DMS 273 treated with DMSO at 0.1 percent for 48 hours (cell line): Measurements from ENCODE around the gene WBP2NL.
"Not testable (repeated sequence)": the region's sequence is repeated elsewhere in the genome, so short reads cannot be mapped to it uniquely, and the experiment has no call there.

ENCODE experiments used
- DNase-seq: peaks from one replicate; lab custom pipeline; 2025; lab: John Stamatoyannopoulos, UW

WBP2NL gene

GRCh38 chr22:42033263-42034181 is 34.9 kb downstream of the WBP2NL start:
- DNase-seq, result no peak

GRCh38 chr22:42035256-42035655 is 36.7 kb downstream of the WBP2NL start:
- DNase-seq, result no peak

GRCh38 chr22:42039271-42039670 is 40.7 kb downstream of the WBP2NL start:
- DNase-seq, result no peak

GRCh38 chr22:42041784-42042183 is 43.2 kb downstream of the WBP2NL start:
- DNase-seq, result no peak

- DNase-seq, result no peak
These were observed 52.1 kb downstream of the WBP2NL start for GRCh38 chr22:42050641-42051180.

- DNase-seq, result no peak
These were observed 54.2 kb downstream of the WBP2NL start for GRCh38 chr22:42052765-42053164.

GRCh38 chr22:42056757-42057511 is 58.3 kb downstream of the WBP2NL start:
- DNase-seq, result no peak

GRCh38 chr22:42060489-42060888 is 61.9 kb downstream of the WBP2NL start:
- no peak for DNase-seq

- DNase-seq, result no peak
These were observed 62.5 kb downstream of the WBP2NL start for GRCh38 chr22:42061041-42061440.

- DNase-seq, result no peak
These were observed 64.0 kb downstream of the WBP2NL start for GRCh38 chr22:42062506-42063170.

GRCh38 chr22:42064629-42065028 is 66.0 kb downstream of the WBP2NL start:
- DNase-seq, result no peak

- DNase-seq, result no peak
These were observed 67.0 kb downstream of the WBP2NL start for GRCh38 chr22:42065438-42066125.

- no peak for DNase-seq
These were observed 67.7 kb downstream of the WBP2NL start for GRCh38 chr22:42066126-42066761.

GRCh38 chr22:42066937-42067336 is 68.3 kb downstream of the WBP2NL start:
- no peak for DNase-seq

GRCh38 chr22:42067671-42068251 is 69.2 kb downstream of the WBP2NL start:
- DNase-seq, result no peak

- DNase-seq, result no peak
These were observed 69.7 kb downstream of the WBP2NL start for GRCh38 chr22:42068291-42068690.

GRCh38 chr22:42069801-42070516 is 71.4 kb downstream of the WBP2NL start:
- no peak for DNase-seq

GRCh38 chr22:42070517-42071422 is 72.2 kb downstream of the WBP2NL start, which contains the start of gene NAGA:
Gene NAGA (minus strand): TSS chr22:42070812. CDS start chr22:42070297, 515 bp downstream.
- DNase-seq, result peak; percentile 85

- DNase-seq, result not testable (repeated sequence)
These were observed 72.9 kb downstream of the WBP2NL start for GRCh38 chr22:42071508-42071907.
